Left lobe of liver (tissue), 2 donors: Measurements from ENCODE around the gene APCDD1. TPM values are rescaled to one million over a fixed set of nuclear protein-coding genes. Genes with fewer than 3 reads are reported as not detected.
"Not testable (repeated sequence)": the region's sequence is repeated elsewhere in the genome, so short reads cannot be mapped to it uniquely, and the experiment has no call there.

Source experiments
- ATAC-seq: fragments of 200-7000 bp; cut with Tn5 transposase; one replicate; pipeline ENCODE4 v1.9.1; 2020; ENCODE audit warnings: mild to moderate bottlenecking, moderate library complexity
- DNase-seq: peaks from one replicate; pipeline ENCODE4 v3.0.0-alpha.2; 2020; ENCODE audit warnings: low spot score
- total RNA-seq: library from RNA; stranded (reverse); gene quantifications from one replicate; pipeline ENCODE4 v1.2.1, GENCODE V29; 2021
- donor health status: DM: no; HTN: no; CAD: no; lungs with moderate emphysema.
- donor health status: DM: no; HTN: yes; CAD: no.

The APCDD1 gene
- total RNA-seq, 1 donor from 2014 or later, result 0.58 TPM

GRCh38 chr18:10486362-10486761 is 31.9 kb downstream of the APCDD1 start:
- DNase-seq (no peak), ATAC-seq (no peak)

- no peak for ATAC-seq
- no peak for DNase-seq
Measured at GRCh38 chr18:10487154-10487553, 32.7 kb downstream of the APCDD1 start.

- no peak for ATAC-seq
- DNase-seq, result no peak
Measured at GRCh38 chr18:10488017-10488416, 33.6 kb downstream of the APCDD1 start.

GRCh38 chr18:10490401-10491165 is 36.1 kb downstream of the APCDD1 start:
- ATAC-seq (peak; percentile 23), DNase-seq (no peak)

- ATAC-seq, result no peak
Measured at GRCh38 chr18:10495936-10496335, 41.5 kb downstream of the APCDD1 start.

GRCh38 chr18:10497206-10497749 is 42.8 kb downstream of the APCDD1 start:
- ATAC-seq (no peak), DNase-seq (no peak)

More at GRCh38 chr18:10495936-10496335, 41.5 kb downstream of the APCDD1 start:
- DNase-seq, result no peak

- DNase-seq (no peak), ATAC-seq (no peak)
Measured at GRCh38 chr18:10499230-10499629, 44.8 kb downstream of the APCDD1 start.

GRCh38 chr18:10500038-10500437 is 45.6 kb downstream of the APCDD1 start:
- DNase-seq, result no peak
- no peak for ATAC-seq

- ATAC-seq (no peak), DNase-seq (no peak)
Measured at GRCh38 chr18:10504723-10505122, 50.3 kb downstream of the APCDD1 start.

GRCh38 chr18:10505892-10506291 is 51.5 kb downstream of the APCDD1 start:
- not testable (repeated sequence) for DNase-seq, ATAC-seq

GRCh38 chr18:10508591-10508990 is 54.2 kb downstream of the APCDD1 start:
- ATAC-seq (no peak), DNase-seq (no peak)

GRCh38 chr18:10511236-10511635 is 56.8 kb downstream of the APCDD1 start:
- DNase-seq (no peak), ATAC-seq (no peak)

- ATAC-seq (peak; percentile 63), DNase-seq (no peak)
Measured at GRCh38 chr18:10514082-10514481, 59.6 kb downstream of the APCDD1 start.

- no peak for DNase-seq
- ATAC-seq, result no peak
Measured at GRCh38 chr18:10514601-10515000, 60.2 kb downstream of the APCDD1 start.

- DNase-seq (no peak), ATAC-seq (no peak)
Measured at GRCh38 chr18:10515456-10515855, 61.0 kb downstream of the APCDD1 start.

- ATAC-seq (no peak), DNase-seq (no peak)
Measured at GRCh38 chr18:10516078-10516477, 61.6 kb downstream of the APCDD1 start.

GRCh38 chr18:10518595-10519255 is 64.3 kb downstream of the APCDD1 start:
- DNase-seq, result no peak
- ATAC-seq, result peak; percentile 21

GRCh38 chr18:10519366-10519765 is 64.9 kb downstream of the APCDD1 start:
- DNase-seq (no peak), ATAC-seq (no peak)

GRCh38 chr18:10519999-10520935 is 65.8 kb downstream of the APCDD1 start:
- peak; percentile 93 for ATAC-seq
- peak; percentile 74 for DNase-seq

- ATAC-seq, result no peak
- no peak for DNase-seq
Measured at GRCh38 chr18:10521566-10521965, 67.1 kb downstream of the APCDD1 start.

- DNase-seq, result no peak
Measured at GRCh38 chr18:10522574-10522973, 68.1 kb downstream of the APCDD1 start.

More at GRCh38 chr18:10522574-10522973, 68.1 kb downstream of the APCDD1 start:
- ATAC-seq, result no peak
